Loucy (cell line): ENCODE measurements around the gene COMMD1.

Experiments
- CTCF ChIP-seq: fragments of 200-600 bp; sonication (generic); conservative IDR thresholded peaks from 2 replicates; pipeline ENCODE4 v1.5.1; 2014; ENCODE audit warnings: mild to moderate bottlenecking, antibody characterized with exemption, low read length
- EZH2phosphoT487 ChIP-seq: fragments of 200-600 bp; IDR thresholded peaks from 2 replicates; pipeline ENCODE4 v1.6.1; 2018; ENCODE audit warnings: antibody characterized with exemption, mild to moderate bottlenecking, moderate library complexity, borderline replicate concordance

- no peak for TF ChIP-seq CTCF
- TF ChIP-seq EZH2phosphoT487 = no peak
Measured at GRCh38 chr2:61900281-61900680, 5.2 kb upstream of the COMMD1 start.
